ENCODE data around the gene CHST5. TPM values are rescaled to one million over a fixed set of nuclear protein-coding genes. Genes with fewer than 3 reads are reported as not detected.
"Not testable (repeated sequence)": the region's sequence is repeated elsewhere in the genome, so short reads cannot be mapped to it uniquely, and the experiment has no call there.

CHST5 gene
- total RNA-seq, 1 donor from 2014 or later = not detected

- intact Hi-C loops (cut with micrococcal nuclease); H3K36me3 Mint-ChIP-seq (ENCODE audit: low read depth); H3K27ac Mint-ChIP-seq; H3K4me1 Mint-ChIP-seq (ENCODE audit: low read depth); H3K27me3 Mint-ChIP-seq (ENCODE audit: low read depth); H3K9me3 Mint-ChIP-seq; DNase-seq (ENCODE audit: low spot score); H3K4me3 Mint-ChIP-seq (ENCODE audit: low read depth): not testable (repeated sequence)
Measured at GRCh38 chr16:75545879-75546278, 10.0 kb upstream of the CHST5 start.

GRCh38 chr16:75542462-75542861 is 6.6 kb upstream of the CHST5 start:
- H3K36me3 Mint-ChIP-seq (ENCODE audit: low read depth); H3K4me1 Mint-ChIP-seq (ENCODE audit: low read depth); intact Hi-C loops (cut with micrococcal nuclease); H3K9me3 Mint-ChIP-seq; H3K27ac Mint-ChIP-seq; H3K27me3 Mint-ChIP-seq (ENCODE audit: low read depth); DNase-seq (ENCODE audit: low spot score); H3K4me3 Mint-ChIP-seq (ENCODE audit: low read depth): not testable (repeated sequence)

GRCh38 chr16:75541236-75541635 is 5.3 kb upstream of the CHST5 start:
- peaks cover 1% of the 10 kb centered on the region for H3K27me3 Mint-ChIP-seq (ENCODE audit: low read depth)
- H3K27ac Mint-ChIP-seq = no peak overlapping the region
- peaks cover 2% of the 10 kb centered on the region for H3K4me1 Mint-ChIP-seq (ENCODE audit: low read depth)
- H3K9me3 Mint-ChIP-seq = no peaks in the 10 kb centered on the region
- no peaks in the 10 kb centered on the region for H3K36me3 Mint-ChIP-seq (ENCODE audit: low read depth)
- no peak for DNase-seq (ENCODE audit: low spot score)
- no peak overlapping the region for H3K4me3 Mint-ChIP-seq (ENCODE audit: low read depth)
- intact Hi-C loops (cut with micrococcal nuclease) = no loop called here

- H3K27ac Mint-ChIP-seq; H3K27me3 Mint-ChIP-seq (ENCODE audit: low read depth); DNase-seq (ENCODE audit: low spot score); H3K9me3 Mint-ChIP-seq; H3K36me3 Mint-ChIP-seq (ENCODE audit: low read depth); H3K4me3 Mint-ChIP-seq (ENCODE audit: low read depth); H3K4me1 Mint-ChIP-seq (ENCODE audit: low read depth); intact Hi-C loops (cut with micrococcal nuclease): not testable (repeated sequence)
Measured at GRCh38 chr16:75538882-75539565, 3.1 kb upstream of the CHST5 start.

GRCh38 chr16:75537776-75538175 is 1.9 kb upstream of the CHST5 start:
- Mint-ChIP-seq H3K27ac (no peak overlapping the region), H3K36me3 (ENCODE audit: low read depth) (no peaks in the 10 kb centered on the region), H3K4me1 (ENCODE audit: low read depth) (peaks cover 2% of the 10 kb centered on the region), H3K4me3 (ENCODE audit: low read depth) (no peak overlapping the region), H3K27me3 (ENCODE audit: low read depth) (peaks cover 1% of the 10 kb centered on the region), H3K9me3 (no peaks in the 10 kb centered on the region)
- no peak for DNase-seq (ENCODE audit: low spot score)
- intact Hi-C loops (cut with micrococcal nuclease) = no loop called here

- Mint-ChIP-seq H3K27me3 (ENCODE audit: low read depth) (peaks cover 1% of the 10 kb centered on the region), H3K36me3 (ENCODE audit: low read depth) (no peaks in the 10 kb centered on the region), H3K27ac (no peak overlapping the region), H3K9me3 (no peaks in the 10 kb centered on the region), H3K4me1 (ENCODE audit: low read depth) (no peaks in the 10 kb centered on the region), H3K4me3 (ENCODE audit: low read depth) (no peak overlapping the region)
- no peak for DNase-seq (ENCODE audit: low spot score)
- intact Hi-C loops (cut with micrococcal nuclease) = no loop called here
Measured at GRCh38 chr16:75535211-75535843, 581 bp downstream of the CHST5 start.

GRCh38 chr16:75534560-75535205 is 1.2 kb downstream of the CHST5 start:
- Mint-ChIP-seq H3K27ac (no peak overlapping the region), H3K4me1 (ENCODE audit: low read depth) (no peaks in the 10 kb centered on the region), H3K36me3 (ENCODE audit: low read depth) (no peaks in the 10 kb centered on the region), H3K9me3 (no peaks in the 10 kb centered on the region), H3K4me3 (ENCODE audit: low read depth) (no peak overlapping the region), H3K27me3 (ENCODE audit: low read depth) (peaks cover 1% of the 10 kb centered on the region)
- no peak for DNase-seq (ENCODE audit: low spot score)
- intact Hi-C loops (cut with micrococcal nuclease) = no loop called here

- Mint-ChIP-seq H3K4me3 (ENCODE audit: low read depth) (no peak overlapping the region), H3K36me3 (ENCODE audit: low read depth) (no peaks in the 10 kb centered on the region), H3K27me3 (ENCODE audit: low read depth) (peaks cover 1% of the 10 kb centered on the region), H3K9me3 (no peaks in the 10 kb centered on the region), H3K27ac (no peak overlapping the region), H3K4me1 (ENCODE audit: low read depth) (no peaks in the 10 kb centered on the region)
- no peak for DNase-seq (ENCODE audit: low spot score)
- intact Hi-C loops (cut with micrococcal nuclease) = no loop called here
Measured at GRCh38 chr16:75532791-75533190, 3.1 kb downstream of the CHST5 start.

- no peak for DNase-seq (ENCODE audit: low spot score)
- H3K27me3 Mint-ChIP-seq (ENCODE audit: low read depth) = no peaks in the 10 kb centered on the region
- H3K4me3 Mint-ChIP-seq (ENCODE audit: low read depth) = no peak overlapping the region
- no peaks in the 10 kb centered on the region for H3K36me3 Mint-ChIP-seq (ENCODE audit: low read depth)
- H3K27ac Mint-ChIP-seq = no peak overlapping the region
- intact Hi-C loops (cut with micrococcal nuclease) = no loop called here
- H3K4me1 Mint-ChIP-seq (ENCODE audit: low read depth) = no peaks in the 10 kb centered on the region
- H3K9me3 Mint-ChIP-seq = no peaks in the 10 kb centered on the region
Measured at GRCh38 chr16:75532142-75532765, 3.7 kb downstream of the CHST5 start.

- no peaks in the 10 kb centered on the region for H3K27me3 Mint-ChIP-seq (ENCODE audit: low read depth)
- no peaks in the 10 kb centered on the region for H3K4me1 Mint-ChIP-seq (ENCODE audit: low read depth)
- no peak overlapping the region for H3K27ac Mint-ChIP-seq
- DNase-seq (ENCODE audit: low spot score) = no peak
- no peaks in the 10 kb centered on the region for H3K9me3 Mint-ChIP-seq
- intact Hi-C loops (cut with micrococcal nuclease) = no loop called here
- H3K36me3 Mint-ChIP-seq (ENCODE audit: low read depth) = no peaks in the 10 kb centered on the region
- no peak overlapping the region for H3K4me3 Mint-ChIP-seq (ENCODE audit: low read depth)
Measured at GRCh38 chr16:75529959-75530358, 5.9 kb downstream of the CHST5 start.

- Mint-ChIP-seq H3K4me1 (ENCODE audit: low read depth) (no peaks in the 10 kb centered on the region), H3K36me3 (ENCODE audit: low read depth) (no peaks in the 10 kb centered on the region), H3K27me3 (ENCODE audit: low read depth) (no peaks in the 10 kb centered on the region), H3K4me3 (ENCODE audit: low read depth) (no peak overlapping the region), H3K9me3 (no peaks in the 10 kb centered on the region), H3K27ac (no peak overlapping the region)
- intact Hi-C loops (cut with micrococcal nuclease) = no loop called here
- no peak for DNase-seq (ENCODE audit: low spot score)
Measured at GRCh38 chr16:75529056-75529905, 6.6 kb downstream of the CHST5 start.

GRCh38 chr16:75527825-75528299 is 8.0 kb downstream of the CHST5 start:
- H3K9me3 Mint-ChIP-seq = no peaks in the 10 kb centered on the region
- DNase-seq (ENCODE audit: low spot score) = no peak
- no peak overlapping the region for H3K27ac Mint-ChIP-seq
- intact Hi-C loops (cut with micrococcal nuclease) = no loop called here
- H3K4me1 Mint-ChIP-seq (ENCODE audit: low read depth) = no peaks in the 10 kb centered on the region
- no peaks in the 10 kb centered on the region for H3K36me3 Mint-ChIP-seq (ENCODE audit: low read depth)
- H3K27me3 Mint-ChIP-seq (ENCODE audit: low read depth) = no peaks in the 10 kb centered on the region
- no peak overlapping the region for H3K4me3 Mint-ChIP-seq (ENCODE audit: low read depth)

Data from activated T-helper 2 cell treated with anti-CD3 and anti-CD28 coated beads, Interferon-gamma antibody, Interleukin-2, Interleukin-4, amounts not matched to agents 10 μg/mL and 5 μg/mL and 100 μg/mL, durations not matched to agents 14 hours and 24 hours and 36 hours (primary cell).